NCI-H748 treated with DMSO at 0.1 percent for 48 hours (cell line): ENCODE measurements around the gene PLEKHS1.

Experiments
- DNase-seq: peaks from one replicate; lab custom pipeline; 2025; lab: John Stamatoyannopoulos, UW

Gene PLEKHS1

DNA sequence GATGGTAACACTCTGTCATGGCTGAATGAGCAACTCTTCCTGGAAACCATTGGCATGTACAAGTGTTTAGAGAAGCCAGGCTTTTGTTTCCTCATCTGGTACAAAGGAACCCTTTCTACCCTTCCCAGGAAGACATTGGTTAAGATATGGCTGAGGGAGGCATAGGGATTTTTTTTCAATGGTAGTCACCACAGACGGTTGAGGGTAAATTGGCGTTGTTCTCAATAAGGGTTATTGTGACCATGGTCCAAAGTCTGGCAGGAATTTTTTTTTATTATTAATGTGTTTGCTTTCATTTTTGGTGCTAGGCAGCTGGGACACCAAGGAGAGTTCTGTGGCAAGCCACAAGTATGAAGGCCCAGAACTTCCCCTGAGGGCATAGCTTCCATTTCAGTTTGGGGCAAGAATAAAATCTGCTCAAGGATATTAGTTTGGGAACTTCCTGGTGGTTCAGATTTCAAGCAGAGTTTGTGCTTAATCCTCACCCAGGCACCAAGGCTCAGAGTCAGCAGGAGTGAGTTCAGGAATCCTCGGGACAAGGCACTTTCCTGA lies at the start of gene PLEKHS1:
PLEKHS1 (plus strand) TSS at position 502 of the 552 bp plus-strand sequence. CDS start 3,596 bp downstream, outside the sequence.
- no peak for DNase-seq

DNA sequence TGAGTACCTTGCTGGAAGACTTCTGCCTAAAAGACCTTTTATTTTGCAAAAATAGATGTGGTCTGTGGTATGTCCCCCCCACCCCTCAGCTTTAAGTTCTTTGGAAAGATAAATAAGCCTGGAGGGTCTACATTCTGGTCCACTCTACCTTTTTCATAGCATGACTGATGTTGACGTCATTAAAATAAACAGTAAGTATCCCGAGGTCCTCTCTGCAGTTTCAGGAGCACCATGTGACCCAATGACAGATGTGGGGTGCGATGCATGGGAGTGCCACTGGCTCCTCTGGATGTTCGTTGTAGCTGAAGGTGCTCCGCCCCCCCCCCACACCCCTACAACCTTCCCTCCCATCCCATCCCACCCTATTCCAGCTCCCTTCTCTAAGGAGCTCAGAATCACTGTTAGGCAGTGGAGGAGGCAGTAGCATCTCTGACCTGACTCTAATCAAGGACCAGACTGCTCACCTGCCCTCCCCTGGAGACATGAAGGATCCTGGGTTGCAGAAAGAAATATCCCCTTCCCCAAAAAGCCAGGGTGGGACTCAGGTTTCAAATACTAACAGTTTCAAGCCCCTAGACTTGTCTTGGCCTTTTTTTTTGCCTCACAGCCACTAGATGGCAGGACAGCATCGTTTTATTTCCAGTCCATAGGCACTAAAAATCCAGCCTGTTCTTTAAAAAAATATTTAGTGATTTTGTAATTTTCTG lies 46.7 kb upstream of the PLEKHS1 start:
- DNase-seq: peak; percentile 11

DNA sequence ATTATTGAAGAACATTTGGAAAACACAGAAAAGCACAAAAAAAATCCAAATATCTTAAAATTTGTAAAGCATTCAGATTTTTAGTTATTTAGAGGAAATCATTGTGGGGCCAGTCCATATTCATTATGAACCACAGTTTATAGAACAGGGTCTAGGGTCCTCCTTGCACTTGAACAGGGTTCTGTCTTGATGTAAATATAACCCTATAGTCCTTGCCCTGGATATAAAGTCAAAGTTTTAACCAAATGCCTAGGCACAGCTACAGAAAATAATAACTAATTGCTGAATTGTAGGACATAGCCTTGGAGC lies 46.2 kb upstream of the PLEKHS1 start:
- no peak for DNase-seq

DNA sequence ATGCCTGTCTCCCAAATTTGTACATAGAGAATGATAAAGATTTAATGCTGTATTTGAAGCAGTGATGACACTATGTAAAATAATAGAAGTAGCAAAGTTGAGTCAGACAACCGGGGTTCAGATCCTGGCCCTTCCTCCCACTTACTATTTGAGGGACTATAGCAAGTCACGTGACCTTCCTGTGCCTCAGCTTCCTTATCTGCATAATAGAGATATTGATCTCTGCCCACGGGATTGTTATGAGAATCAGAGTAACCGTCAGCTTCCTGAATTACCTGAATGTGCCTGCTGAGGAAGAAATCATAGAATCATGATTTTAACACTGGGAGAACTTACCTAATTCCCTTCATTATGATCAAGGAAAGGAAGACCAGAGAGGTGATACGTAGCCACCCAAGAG lies 44.9 kb upstream of the PLEKHS1 start:
- no peak for DNase-seq

DNA sequence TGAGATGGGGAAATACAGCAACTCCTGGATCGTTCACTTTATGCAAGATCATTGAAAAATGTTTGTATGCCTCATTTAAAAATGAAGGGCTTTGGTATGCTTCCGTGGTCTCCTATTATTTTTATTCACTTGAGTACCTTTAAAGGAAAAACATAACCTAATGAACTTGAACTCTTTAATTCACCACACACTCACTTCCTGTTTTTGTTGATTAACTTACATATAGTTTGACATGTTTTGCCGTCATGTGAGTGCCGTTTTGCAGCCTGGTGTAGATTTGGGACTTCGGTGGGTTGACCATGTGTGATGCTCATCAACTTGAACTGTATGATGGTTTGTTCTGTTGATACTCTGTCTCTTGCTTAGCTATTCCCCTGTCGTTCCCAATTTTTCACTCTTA lies 42.8 kb upstream of the PLEKHS1 start:
- DNase-seq: no peak

DNA sequence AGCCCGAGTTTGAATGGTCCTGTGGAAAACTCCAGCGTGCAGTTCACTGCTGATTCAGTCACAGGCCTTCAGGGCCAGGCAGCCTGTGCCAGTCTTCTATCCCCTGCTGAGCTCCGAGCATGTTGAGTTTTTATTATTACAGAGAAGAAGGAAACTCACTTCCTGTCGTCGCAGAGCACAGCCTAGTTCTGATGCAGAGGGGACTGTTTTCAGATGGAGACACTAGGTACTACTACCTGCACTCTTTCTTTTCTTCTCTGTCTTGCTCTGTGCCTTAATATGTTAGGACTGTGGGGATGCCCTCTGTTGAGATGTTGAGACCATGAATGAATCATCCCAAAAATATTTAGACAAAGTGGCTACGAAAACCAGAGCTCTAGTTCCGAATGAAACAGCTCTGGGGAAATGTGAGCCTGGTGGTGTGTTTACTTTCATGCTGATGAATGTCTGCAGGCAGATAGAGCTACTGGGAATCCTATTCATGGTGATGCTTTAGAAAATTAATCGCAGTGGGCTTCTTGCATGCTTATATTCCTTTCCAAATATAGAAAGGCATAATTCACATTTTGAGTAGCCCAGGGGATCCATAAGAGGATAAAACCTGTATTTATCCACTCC lies 42.2 kb upstream of the PLEKHS1 start:
- DNase-seq: peak; percentile 46

DNA sequence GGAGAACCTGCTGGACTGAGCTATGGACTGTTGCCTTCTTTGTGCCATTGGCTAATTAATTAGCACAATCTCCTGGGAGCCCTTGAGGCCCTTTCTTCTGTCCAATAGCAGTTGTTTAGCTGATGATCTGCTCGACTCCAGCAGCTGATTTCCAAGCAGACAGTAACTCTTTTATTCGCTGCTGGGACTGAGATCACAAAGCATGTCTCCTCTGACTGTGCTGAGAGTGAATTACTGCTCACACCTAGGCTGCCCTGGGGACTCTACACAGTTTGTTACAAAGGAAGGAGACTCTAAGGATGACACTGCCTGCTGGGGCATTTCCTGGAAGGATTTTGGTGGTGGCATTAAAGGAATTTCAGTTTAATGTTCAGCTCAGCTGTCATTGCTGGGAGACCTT lies 40.3 kb upstream of the PLEKHS1 start:
- DNase-seq: no peak

DNA sequence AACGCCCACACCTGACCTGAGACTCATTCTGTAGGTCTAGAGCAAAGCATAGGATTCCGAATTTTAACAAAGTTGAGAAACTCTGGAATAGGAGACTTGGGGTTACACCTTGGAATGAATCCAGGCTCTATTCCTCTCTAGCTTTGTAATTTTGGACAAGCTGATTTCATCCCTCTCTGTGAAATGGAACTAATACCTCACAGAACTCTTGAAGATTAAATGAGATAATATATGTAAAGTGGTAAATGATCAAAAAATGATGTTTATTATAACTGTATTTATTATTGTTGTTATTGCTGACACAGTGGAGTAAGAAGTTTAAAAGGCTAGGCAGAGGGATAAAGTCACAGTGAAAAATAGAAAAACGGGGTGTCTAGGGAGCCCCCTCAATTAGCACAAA lies 39.5 kb upstream of the PLEKHS1 start:
- DNase-seq: no peak

DNA sequence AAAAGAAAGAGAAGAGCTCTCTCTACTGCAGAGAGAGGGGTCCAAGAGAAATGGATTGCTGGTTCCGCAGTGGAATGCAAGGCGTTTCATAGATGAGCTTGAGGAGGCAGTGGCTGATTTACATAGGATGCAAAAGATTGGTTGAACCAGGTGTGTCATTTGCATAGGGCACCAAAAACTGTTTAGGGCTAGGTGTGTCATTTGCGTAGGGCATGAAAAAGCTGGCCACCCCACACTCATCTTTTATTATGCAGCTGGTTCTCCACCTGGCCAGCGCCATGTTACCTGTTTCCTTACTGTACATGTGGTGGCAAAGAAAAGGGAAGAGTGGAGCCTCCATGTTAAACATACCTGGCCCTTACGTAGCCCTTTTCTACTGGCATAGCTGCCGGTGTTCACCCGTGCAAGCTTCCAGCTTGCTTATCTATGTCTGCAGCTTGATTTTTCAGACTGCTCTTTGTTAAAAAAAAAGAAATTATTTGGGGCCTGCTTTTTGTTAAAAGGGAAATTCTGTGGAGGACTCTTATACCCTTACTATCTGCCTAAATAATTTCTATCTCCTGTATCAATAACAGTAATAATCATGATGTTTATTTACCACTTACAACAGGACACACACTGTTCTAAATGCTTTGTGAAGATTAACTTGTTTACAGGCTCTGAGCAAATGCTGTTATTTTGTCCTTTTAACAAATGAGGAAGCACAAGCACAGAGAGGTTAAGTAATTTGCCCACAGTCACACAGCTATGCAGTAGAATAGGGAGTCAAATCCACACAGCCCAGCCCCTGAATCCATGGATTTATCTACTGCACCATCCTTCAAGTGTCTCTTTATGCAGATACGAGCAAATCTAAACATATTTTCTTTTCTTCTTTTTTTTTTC lies 38.5 kb upstream of the PLEKHS1 start:
- no peak for DNase-seq

DNA sequence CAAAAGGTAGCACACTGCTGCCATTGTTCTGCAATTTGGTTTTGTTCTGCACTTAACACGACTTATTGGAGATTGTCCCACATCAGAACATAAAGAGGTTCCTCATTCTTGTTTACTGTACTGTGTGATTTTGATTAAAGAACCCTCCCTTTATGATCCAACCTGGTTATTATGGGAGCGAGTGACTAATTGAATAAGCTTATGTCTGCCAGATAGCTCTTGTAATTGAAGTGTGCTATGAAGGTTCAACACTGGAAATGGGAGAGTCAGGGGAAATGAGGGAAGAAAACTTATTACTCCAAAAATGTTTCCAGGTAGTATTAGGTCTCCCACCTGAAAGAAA lies 37.9 kb upstream of the PLEKHS1 start:
- DNase-seq: no peak

DNA sequence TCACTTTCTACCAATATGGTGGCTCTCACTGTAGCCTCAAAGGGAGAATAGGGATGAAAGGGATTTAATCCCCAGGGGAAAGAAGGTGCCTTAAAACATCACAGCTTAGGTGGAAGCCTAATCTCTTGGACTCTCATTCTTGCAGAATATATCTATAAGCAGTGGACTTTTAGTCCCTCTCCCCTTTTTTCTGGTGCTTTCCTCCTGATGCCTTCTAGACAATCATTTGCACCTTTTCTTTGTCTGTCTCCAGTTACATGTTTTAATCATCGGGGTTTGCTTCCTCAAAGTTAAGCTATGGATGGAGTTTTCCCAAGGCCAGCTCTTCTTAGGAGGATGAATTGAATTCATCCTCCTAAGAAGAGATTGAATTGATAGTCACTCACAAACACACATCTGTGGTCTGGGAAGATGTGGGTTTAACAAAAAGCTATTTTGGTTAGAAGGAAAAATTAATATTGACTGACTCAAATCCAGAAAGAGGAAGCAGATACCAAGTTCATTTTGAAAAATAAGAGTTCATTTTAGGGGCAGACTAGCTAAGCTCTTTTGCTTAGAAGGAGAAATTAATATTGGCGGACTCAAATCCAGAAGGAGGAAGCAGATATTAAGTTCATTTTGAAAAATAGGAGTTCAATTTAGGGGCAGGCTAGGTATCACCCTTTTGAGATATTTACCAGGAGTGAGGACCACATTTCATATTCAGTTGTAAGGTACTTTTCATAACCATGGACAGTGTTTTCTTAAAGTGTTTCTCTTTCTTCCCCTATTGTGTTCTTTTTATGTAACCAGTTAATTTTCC lies 35.2 kb upstream of the PLEKHS1 start:
- DNase-seq: no peak

DNA sequence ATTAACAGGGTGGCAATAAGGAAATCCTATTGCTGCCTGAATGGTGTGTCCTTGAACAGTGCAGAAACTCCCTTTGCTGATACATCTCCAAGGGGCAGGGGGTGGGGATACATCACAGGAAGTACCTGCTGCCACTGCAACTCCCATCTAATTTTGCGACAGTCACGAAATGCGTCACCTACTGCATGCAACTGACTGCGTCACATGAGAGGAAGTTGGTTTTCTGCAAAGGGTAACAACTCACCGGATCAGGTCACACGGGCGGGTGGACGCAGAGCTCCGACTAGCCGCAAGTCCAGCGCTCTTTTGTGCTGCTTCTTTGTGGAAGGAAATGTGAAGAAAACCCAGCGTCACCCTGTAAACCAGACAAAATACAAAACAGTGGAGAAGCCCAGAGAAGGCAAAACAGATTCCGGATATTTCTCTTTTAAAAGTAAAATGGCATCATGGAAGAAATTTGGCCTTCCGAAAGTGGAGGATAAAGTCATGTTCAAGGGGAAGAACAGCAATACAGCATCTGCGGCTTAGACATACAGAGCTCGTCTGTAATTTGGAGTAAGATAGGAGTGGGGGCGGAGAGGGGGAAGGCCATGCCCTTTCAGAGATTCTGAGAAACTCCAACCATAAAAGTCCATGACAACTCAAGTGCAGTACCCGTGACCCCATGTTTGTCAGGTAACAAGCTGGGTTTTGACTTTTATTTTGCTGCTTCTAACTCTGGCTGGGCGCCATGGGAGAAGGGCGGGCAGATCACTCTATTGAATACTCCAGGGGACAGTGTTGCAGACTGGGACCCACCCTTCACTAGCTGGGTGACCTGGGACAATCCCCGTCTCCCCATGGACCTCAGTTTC lies 32.3 kb upstream of the PLEKHS1 start:
- no peak for DNase-seq

DNA sequence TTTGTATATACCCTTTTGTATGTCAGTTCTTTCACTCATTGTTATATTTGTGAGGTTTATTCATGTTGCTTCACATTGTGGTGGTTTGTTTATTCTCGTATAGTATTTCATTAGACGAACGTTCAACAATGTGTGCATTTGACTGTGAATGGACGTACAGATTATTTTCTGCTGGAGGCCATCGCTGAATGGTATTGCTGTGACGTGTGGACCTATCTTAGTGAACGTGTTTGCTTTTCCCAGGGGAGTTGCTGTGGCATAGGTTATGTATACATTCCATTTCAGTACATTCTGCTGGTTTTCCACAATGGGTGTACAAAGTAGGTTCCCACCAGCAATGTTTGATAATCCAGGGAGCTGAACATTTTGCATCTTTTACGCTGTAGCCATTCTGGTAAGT lies 31.1 kb upstream of the PLEKHS1 start:
- peak; percentile 6 for DNase-seq

DNA sequence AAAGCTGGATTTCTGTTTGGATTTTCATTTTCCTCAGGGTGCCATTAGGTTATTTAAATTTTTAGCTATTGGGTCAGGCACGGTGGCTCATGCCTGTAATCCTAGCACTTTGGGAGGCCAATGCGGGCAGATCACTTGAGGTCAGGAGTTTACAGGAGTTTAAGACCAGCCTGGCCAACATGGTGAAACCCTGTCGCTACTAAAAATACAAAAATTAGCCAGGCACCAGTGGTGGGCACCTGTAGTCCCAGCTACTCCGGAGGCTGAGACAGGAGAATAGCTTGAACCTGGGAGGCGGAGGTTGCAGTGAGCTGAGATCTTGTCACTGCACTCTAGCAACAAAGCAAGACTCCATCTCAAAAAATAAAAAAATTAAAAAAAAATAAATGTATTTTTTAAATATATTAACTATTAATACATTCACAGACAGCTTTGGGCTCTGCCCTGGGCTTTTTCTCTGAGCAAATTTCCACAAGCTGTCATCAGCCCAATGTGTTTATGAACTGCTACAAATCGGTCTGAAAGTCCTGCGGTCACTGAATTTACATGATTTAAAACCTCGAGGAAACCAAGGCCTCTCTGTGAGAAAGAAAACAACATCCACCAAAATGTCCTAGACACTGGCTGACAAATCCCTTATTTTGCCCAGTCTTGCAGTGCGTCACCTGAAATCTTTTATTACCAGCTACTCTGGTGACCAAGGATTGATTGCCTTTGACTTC lies 19.2 kb upstream of the PLEKHS1 start:
- DNase-seq: no peak

DNA sequence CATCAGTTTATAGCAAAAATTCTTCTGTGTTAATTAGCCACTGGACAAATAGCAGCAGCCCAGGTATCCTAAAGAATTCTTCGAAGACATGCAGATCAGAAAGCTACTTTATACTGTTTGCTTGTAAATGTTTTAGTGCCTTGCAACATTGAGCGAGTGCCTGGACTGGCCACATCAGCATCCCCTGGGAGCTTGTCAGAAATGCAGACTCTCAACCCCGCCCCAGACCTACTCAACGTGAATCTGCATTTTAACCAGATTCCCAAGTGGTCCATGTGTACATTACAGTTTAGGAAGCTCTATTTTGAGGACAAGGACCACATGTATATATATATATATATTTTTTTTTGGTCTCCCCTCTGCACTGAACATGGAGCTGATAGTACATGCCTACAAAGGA lies 18.5 kb upstream of the PLEKHS1 start:
- DNase-seq: no peak

DNA sequence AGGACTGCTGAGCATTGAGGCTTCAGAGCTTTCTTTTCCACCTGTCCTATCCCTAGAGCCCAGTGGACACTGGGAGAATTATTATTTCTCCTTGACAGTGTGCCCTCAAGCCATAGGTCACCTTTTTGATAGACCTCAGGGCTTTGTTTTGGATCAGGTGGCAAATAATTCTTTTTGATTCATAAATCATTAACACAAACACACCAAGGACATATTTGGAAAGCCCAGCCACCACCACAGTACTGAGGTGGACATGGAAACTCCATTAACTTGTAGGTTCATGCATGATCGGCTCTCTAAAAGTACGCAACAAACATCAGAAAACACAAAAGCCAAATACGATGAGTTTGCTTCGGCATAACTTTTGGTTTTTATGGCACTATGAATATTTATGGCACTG lies 17.8 kb upstream of the PLEKHS1 start:
- DNase-seq: no peak

DNA sequence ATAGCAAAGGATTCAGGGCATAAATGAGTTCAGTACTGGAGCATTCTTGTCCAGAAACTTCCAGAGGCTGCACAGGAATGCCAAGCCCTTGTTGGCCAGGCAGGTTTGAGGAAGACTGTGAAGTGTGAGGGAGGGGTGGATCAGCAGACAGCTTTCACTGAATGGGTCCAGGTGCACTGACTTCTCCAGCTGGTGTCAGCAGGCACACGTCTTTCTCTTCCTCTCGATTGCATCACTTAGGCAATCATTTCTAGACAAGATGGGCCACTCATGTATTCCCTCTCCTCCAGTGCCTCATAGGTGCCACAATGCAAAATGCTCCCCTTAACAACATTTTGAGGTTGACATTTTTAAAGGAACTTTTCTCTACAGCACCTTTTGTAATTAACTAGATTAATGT lies 15.6 kb upstream of the PLEKHS1 start:
- DNase-seq: peak; percentile 2

DNA sequence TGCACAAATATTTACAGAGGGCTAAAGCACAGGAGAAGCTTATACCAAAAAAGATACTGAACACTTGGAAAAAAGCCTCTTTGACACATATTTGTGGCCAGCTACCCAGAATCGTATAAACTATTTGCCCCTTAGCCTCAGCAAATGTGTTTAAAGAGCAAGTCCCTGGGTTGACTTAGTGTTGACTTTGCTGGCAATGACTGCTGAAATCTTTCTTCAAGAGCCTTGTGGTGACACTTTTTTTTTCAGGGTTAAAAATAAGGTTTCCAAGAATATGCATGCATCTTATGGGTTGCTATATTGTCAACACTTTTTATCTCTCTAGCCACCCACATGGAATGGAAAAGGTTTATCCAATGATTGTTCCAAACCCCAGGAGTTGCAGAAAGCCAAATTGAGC lies 14.9 kb upstream of the PLEKHS1 start:
- DNase-seq: no peak

DNA sequence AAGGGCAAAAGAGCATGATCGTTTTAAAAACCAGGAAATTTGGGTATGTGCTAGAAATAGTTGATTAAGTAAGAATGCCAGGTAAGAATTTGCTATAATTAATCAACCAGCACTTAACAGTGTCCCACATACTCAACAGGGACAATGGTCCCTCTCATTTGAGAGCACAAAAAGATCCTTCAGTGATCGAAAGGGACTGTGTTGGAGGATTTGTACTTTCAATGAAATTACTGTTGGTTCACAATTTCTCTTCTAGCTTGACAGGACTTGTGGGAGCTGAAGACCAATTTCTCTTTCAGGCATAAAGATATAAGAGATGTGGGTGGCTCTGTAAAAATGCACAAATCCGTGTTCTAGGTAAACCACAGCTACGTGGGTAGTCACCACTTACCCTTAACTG lies 12.5 kb upstream of the PLEKHS1 start:
- no peak for DNase-seq

DNA sequence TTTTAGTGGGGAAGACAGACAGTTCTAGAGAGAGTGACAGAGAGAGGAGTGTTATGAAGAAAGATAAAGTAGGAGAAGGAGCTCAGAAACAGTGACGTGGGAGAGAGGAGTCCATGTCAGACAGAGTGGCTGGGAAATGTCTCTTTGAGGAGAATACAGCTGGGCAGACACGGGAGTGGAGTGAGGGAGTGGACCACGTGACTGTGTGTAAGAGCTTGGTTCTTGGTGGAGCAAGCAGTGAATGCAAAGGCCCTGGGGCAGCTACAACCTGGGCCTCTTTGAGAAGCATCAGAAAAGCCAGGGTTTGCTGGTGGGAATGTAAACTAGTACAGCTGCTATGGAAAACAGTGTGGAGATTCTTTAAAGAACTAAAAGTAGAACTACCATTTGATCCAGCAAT lies 11.9 kb upstream of the PLEKHS1 start:
- DNase-seq: no peak

DNA sequence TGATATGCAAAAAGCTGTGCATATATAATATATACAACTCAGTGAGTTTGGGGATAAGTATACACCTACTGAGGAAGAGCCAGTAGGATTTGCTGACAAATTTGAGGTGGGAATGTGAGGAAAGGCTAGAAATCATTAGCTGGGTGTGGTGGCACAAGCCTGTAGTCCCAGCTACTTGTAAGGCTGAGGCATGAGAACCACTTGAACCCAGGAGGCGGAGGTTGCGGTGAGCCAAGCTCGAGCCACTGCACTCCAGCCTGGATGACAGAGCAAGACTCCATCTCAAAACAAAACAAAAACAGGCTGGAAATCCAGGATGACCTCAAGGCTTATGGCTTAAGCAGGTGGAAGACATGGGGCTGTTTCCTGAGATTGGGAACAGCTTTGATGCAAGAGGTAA lies 10.6 kb upstream of the PLEKHS1 start:
- no peak for DNase-seq
